Measurements from ENCODE around the gene TADA2A.

DNA sequence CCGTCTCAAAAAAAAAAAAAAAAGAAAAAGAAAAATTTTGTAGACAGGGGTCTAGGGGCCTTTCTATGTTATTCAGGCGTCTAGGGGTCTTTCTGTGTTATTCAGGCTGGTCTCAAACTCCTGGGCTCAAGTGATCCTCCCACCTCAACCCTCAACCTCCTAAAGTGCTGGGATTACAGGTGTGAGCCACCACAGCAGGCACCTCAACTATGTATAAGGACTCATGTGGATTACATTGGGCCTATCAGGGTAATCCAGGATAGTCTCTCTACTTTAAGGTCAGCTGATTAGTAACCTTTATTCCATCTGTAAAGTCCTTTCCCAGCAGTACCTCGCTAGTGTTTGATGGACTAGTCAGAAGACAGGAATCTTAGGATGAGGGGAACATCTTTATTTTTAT is 22.4 kb downstream of the TADA2A start:
- TF ChIP-seq, protein P1, sequence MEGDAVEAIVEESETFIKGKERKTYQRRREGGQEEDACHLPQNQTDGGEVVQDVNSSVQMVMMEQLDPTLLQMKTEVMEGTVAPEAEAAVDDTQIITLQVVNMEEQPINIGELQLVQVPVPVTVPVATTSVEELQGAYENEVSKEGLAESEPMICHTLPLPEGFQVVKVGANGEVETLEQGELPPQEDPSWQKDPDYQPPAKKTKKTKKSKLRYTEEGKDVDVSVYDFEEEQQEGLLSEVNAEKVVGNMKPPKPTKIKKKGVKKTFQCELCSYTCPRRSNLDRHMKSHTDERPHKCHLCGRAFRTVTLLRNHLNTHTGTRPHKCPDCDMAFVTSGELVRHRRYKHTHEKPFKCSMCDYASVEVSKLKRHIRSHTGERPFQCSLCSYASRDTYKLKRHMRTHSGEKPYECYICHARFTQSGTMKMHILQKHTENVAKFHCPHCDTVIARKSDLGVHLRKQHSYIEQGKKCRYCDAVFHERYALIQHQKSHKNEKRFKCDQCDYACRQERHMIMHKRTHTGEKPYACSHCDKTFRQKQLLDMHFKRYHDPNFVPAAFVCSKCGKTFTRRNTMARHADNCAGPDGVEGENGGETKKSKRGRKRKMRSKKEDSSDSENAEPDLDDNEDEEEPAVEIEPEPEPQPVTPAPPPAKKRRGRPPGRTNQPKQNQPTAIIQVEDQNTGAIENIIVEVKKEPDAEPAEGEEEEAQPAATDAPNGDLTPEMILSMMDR (IDR thresholded peaks at IDR 0.05) = no peak
- TF ChIP-seq EP300 (IDR thresholded peaks at IDR 0.05) (no peak), POLR2A (IDR thresholded peaks at IDR 0.05; ENCODE audit: low read depth) (no peak)

All from esophagus muscularis mucosa (tissue), 4 donors.